ENCODE data around the gene ZNF827. TPM values are rescaled to one million over a fixed set of nuclear protein-coding genes. Genes with fewer than 3 reads are reported as not detected.

Gene ZNF827
- total RNA-seq, 1 donor from 2014 or later = 13.3 TPM

GRCh38 chr4:145755802-145756201 is 182.8 kb downstream of the ZNF827 start:
- DNase-seq (ENCODE audit: low spot score) = no peak
- ATAC-seq = no peak
- intact Hi-C loops (cut with DNase I) = no loop called here

GRCh38 chr4:145743641-145744040 is 195.0 kb downstream of the ZNF827 start:
- ATAC-seq (no peak), DNase-seq (ENCODE audit: low spot score) (no peak)
- intact Hi-C loops (cut with DNase I) = no loop called here

- no peak for DNase-seq (ENCODE audit: low spot score)
- ATAC-seq = no peak
- intact Hi-C loops (cut with DNase I) = no loop called here
Measured at GRCh38 chr4:145740806-145741205, 197.8 kb downstream of the ZNF827 start.

- ATAC-seq (no peak), DNase-seq (ENCODE audit: low spot score) (no peak)
- intact Hi-C loops (cut with DNase I) = loop anchor here (10.0 kb wide), 1 partner anchor 555 kb away; the partner anchor contains the start of gene OTUD4
Measured at GRCh38 chr4:145739845-145740244, 198.8 kb downstream of the ZNF827 start.

GRCh38 chr4:145736241-145736831 is 202.3 kb downstream of the ZNF827 start:
- DNase-seq (ENCODE audit: low spot score) (peak; percentile 67), ATAC-seq (peak; percentile 53)
- intact Hi-C loops (cut with DNase I) = loop anchor here (10.0 kb wide), 1 partner anchor 552 kb away; the partner anchor contains the start of gene OTUD4

- ATAC-seq = no peak
- DNase-seq (ENCODE audit: low spot score) = no peak
- intact Hi-C loops (cut with DNase I) = loop anchor here (10.0 kb wide), 1 partner anchor 551 kb away; the partner anchor contains the start of gene OTUD4
Measured at GRCh38 chr4:145735827-145736226, 202.8 kb downstream of the ZNF827 start.

GRCh38 chr4:145735347-145735675 is 203.3 kb downstream of the ZNF827 start:
- DNase-seq (ENCODE audit: low spot score) (no peak), ATAC-seq (no peak)
- intact Hi-C loops (cut with DNase I) = loop anchor here (10.0 kb wide), 1 partner anchor 551 kb away; the partner anchor contains the start of gene OTUD4

- ATAC-seq = peak; percentile 17
- DNase-seq (ENCODE audit: low spot score) = no peak
- intact Hi-C loops (cut with DNase I) = loop anchor here (5.0 to 10.0 kb wide), 2 partner anchors 117 to 550 kb away; partner anchors contain the start of genes MMAA and OTUD4
Measured at GRCh38 chr4:145734576-145735346, 203.9 kb downstream of the ZNF827 start.

GRCh38 chr4:145734031-145734430 is 204.6 kb downstream of the ZNF827 start:
- ATAC-seq = no peak

GRCh38 chr4:145732895-145733880 is 205.4 kb downstream of the ZNF827 start:
- DNase-seq (ENCODE audit: low spot score) (peak; percentile 96), ATAC-seq (peak; percentile 96)
- intact Hi-C loops (cut with DNase I) = loop anchor here (5.0 to 10.0 kb wide), 2 partner anchors 116 to 548 kb away; partner anchors contain the start of genes MMAA and OTUD4

More at GRCh38 chr4:145734031-145734430, 204.6 kb downstream of the ZNF827 start:
- no peak for DNase-seq (ENCODE audit: low spot score)
- intact Hi-C loops (cut with DNase I) = loop anchor here (5.0 to 10.0 kb wide), 2 partner anchors 117 to 549 kb away; partner anchors contain the start of genes MMAA and OTUD4

- ATAC-seq = no peak
- intact Hi-C loops (cut with DNase I) = loop anchor here (5.0 to 10.0 kb wide), 2 partner anchors 115 to 547 kb away; partner anchors contain the start of genes MMAA and OTUD4
- no peak for DNase-seq (ENCODE audit: low spot score)
Measured at GRCh38 chr4:145732001-145732815, 206.4 kb downstream of the ZNF827 start.

- DNase-seq (ENCODE audit: low spot score) (no peak), ATAC-seq (no peak)
- intact Hi-C loops (cut with DNase I) = loop anchor here (5.0 to 10.0 kb wide), 2 partner anchors 114 to 546 kb away; partner anchors contain the start of genes MMAA and OTUD4
Measured at GRCh38 chr4:145731028-145731427, 207.6 kb downstream of the ZNF827 start.

GRCh38 chr4:145730026-145730425 is 208.6 kb downstream of the ZNF827 start:
- intact Hi-C loops (cut with DNase I) = loop anchor here (5.0 to 10.0 kb wide), 2 partner anchors 113 to 545 kb away; partner anchors contain the start of genes MMAA and OTUD4

GRCh38 chr4:145723336-145723735 is 215.3 kb downstream of the ZNF827 start:
- intact Hi-C loops (cut with DNase I) = no loop called here
- DNase-seq (ENCODE audit: low spot score) (no peak), ATAC-seq (no peak)

More at GRCh38 chr4:145730026-145730425, 208.6 kb downstream of the ZNF827 start:
- ATAC-seq (no peak), DNase-seq (ENCODE audit: low spot score) (no peak)

- ATAC-seq = no peak
- DNase-seq (ENCODE audit: low spot score) = no peak
Measured at GRCh38 chr4:145722561-145722960, 216.1 kb downstream of the ZNF827 start.

GRCh38 chr4:145720656-145721055 is 218.0 kb downstream of the ZNF827 start:
- no peak for ATAC-seq
- intact Hi-C loops (cut with DNase I) = no loop called here
- no peak for DNase-seq (ENCODE audit: low spot score)

More at GRCh38 chr4:145722561-145722960, 216.1 kb downstream of the ZNF827 start:
- intact Hi-C loops (cut with DNase I) = no loop called here

- no peak for ATAC-seq
- intact Hi-C loops (cut with DNase I) = no loop called here
- DNase-seq (ENCODE audit: low spot score) = no peak
Measured at GRCh38 chr4:145719752-145720624, 218.6 kb downstream of the ZNF827 start.
